ENCODE data around the gene SLC44A4. TPM values are rescaled to one million over a fixed set of nuclear protein-coding genes. Genes with fewer than 3 reads are reported as not detected.

Gene SLC44A4
- polyA plus RNA-seq, 1 of the 3 experiments (the other 2 are of a cell fraction): 0.26 TPM

DNA sequence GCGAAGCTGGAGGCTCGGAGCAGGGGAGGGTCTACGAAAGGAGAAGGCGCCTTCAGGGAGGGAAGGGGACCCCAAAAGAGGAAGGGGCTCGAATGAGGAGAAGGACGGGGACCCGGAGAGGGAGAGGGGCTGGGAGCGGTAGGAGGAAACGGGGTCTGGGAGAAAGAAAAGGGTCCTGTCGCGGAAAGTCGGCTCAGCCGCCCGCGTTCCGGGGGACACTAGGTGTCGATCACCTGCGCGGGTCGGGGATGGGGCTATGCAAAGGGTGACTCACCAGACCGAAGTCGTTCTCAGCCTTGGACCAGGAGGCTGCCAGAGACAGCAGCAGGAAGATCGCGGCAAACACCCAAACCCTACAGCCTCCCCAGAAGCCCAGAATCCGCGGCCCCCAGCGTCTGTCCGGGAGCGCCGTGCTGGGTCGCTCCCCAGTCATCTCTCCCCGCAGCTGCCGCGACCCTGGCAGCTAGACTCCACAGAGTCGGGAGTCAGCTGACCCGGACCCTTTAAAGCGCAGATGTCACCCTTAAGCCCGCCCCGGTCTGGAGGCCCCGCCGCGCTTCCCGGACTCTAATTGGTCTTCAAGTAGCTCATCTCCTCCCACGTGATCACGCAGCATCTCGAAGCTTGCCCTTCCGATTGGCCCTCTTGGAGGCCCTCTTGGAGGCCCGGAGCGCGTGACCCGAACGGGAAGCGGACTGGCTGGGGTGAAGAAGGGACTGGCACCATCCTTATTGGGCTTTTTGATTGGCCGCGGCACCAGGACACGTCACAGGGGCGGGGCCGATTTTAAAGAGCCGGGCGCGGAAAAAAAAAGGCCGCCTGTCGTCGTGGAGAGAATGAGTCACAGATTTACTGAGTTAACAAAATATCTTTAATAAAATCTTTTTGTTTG lies 16.2 kb downstream of the SLC44A4 start, which contains the start of gene NEU1 (continued):
- peak; percentile 64; the same call in 1 of the 2 replicates for TF ChIP-seq TAF1 (IDR thresholded peaks at IDR 0.05; ENCODE audit: borderline replicate concordance, low read depth, low read length)
- no peak for TF ChIP-seq SMC3 (IDR thresholded peaks at IDR 0.05; ENCODE audit: low read depth, low read length)
- peak; percentile 63 for TF ChIP-seq GABPA (IDR thresholded peaks at IDR 0.05; ENCODE audit: low read depth)
- TF ChIP-seq FOXM1 (IDR thresholded peaks at IDR 0.05; ENCODE audit: low read depth): no peak
- TF ChIP-seq ELF1 (IDR thresholded peaks at IDR 0.05): peak; percentile 50; the same call in 1 of the 2 replicates
- peak; percentile 48; the same call in 1 of the 2 replicates for TF ChIP-seq RCOR1 (IDR thresholded peaks at IDR 0.05; ENCODE audit: low read length)
- TF ChIP-seq YY1 (IDR thresholded peaks at IDR 0.05; ENCODE audit: low read depth): no peak
- TF ChIP-seq RXRA (IDR thresholded peaks at IDR 0.05; ENCODE audit: borderline replicate concordance, low read depth): no peak
- TF ChIP-seq, protein P1, sequence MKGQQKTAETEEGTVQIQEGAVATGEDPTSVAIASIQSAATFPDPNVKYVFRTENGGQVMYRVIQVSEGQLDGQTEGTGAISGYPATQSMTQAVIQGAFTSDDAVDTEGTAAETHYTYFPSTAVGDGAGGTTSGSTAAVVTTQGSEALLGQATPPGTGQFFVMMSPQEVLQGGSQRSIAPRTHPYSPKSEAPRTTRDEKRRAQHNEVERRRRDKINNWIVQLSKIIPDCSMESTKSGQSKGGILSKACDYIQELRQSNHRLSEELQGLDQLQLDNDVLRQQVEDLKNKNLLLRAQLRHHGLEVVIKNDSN (IDR thresholded peaks at IDR 0.05; ENCODE audit: borderline replicate concordance, low read depth): peak; percentile 98
- TF ChIP-seq EP300 (IDR thresholded peaks at IDR 0.05; ENCODE audit: borderline replicate concordance in 1 of 2, low read depth in 1 of 2, low read length in 1 of 2): 0 out of 4 replicates have a peak, but pooled peaks of 1 of the 2 experiments have one; percentile 12
- TF ChIP-seq MXI1 (IDR thresholded peaks at IDR 0.05; ENCODE audit: low read depth, low read length): peak; percentile 73; the same call in 1 of the 2 replicates
- TF ChIP-seq, protein P2, sequence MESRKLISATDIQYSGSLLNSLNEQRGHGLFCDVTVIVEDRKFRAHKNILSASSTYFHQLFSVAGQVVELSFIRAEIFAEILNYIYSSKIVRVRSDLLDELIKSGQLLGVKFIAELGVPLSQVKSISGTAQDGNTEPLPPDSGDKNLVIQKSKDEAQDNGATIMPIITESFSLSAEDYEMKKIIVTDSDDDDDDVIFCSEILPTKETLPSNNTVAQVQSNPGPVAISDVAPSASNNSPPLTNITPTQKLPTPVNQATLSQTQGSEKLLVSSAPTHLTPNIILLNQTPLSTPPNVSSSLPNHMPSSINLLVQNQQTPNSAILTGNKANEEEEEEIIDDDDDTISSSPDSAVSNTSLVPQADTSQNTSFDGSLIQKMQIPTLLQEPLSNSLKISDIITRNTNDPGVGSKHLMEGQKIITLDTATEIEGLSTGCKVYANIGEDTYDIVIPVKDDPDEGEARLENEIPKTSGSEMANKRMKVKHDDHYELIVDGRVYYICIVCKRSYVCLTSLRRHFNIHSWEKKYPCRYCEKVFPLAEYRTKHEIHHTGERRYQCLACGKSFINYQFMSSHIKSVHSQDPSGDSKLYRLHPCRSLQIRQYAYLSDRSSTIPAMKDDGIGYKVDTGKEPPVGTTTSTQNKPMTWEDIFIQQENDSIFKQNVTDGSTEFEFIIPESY (IDR thresholded peaks at IDR 0.05; ENCODE audit: borderline replicate concordance, low read depth): no peak
- TF ChIP-seq EZH2phosphoT487 (IDR thresholded peaks at IDR 0.05; ENCODE audit: borderline replicate concordance, low read depth): no peak
- TF ChIP-seq, protein P3, sequence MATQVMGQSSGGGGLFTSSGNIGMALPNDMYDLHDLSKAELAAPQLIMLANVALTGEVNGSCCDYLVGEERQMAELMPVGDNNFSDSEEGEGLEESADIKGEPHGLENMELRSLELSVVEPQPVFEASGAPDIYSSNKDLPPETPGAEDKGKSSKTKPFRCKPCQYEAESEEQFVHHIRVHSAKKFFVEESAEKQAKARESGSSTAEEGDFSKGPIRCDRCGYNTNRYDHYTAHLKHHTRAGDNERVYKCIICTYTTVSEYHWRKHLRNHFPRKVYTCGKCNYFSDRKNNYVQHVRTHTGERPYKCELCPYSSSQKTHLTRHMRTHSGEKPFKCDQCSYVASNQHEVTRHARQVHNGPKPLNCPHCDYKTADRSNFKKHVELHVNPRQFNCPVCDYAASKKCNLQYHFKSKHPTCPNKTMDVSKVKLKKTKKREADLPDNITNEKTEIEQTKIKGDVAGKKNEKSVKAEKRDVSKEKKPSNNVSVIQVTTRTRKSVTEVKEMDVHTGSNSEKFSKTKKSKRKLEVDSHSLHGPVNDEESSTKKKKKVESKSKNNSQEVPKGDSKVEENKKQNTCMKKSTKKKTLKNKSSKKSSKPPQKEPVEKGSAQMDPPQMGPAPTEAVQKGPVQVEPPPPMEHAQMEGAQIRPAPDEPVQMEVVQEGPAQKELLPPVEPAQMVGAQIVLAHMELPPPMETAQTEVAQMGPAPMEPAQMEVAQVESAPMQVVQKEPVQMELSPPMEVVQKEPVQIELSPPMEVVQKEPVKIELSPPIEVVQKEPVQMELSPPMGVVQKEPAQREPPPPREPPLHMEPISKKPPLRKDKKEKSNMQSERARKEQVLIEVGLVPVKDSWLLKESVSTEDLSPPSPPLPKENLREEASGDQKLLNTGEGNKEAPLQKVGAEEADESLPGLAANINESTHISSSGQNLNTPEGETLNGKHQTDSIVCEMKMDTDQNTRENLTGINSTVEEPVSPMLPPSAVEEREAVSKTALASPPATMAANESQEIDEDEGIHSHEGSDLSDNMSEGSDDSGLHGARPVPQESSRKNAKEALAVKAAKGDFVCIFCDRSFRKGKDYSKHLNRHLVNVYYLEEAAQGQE (IDR thresholded peaks at IDR 0.05; ENCODE audit: low read depth, low read length): no peak
- TF ChIP-seq, protein P4, sequence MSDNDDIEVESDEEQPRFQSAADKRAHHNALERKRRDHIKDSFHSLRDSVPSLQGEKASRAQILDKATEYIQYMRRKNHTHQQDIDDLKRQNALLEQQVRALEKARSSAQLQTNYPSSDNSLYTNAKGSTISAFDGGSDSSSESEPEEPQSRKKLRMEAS (IDR thresholded peaks at IDR 0.05; ENCODE audit: low read depth): peak; percentile 69; the same call in 1 of the 2 replicates
- no peak for TF ChIP-seq TEAD4 (IDR thresholded peaks at IDR 0.05; ENCODE audit: borderline replicate concordance, insufficient read depth)
